NCI-H2196 treated with DMSO at 0.1 percent for 48 hours (cell line): ENCODE results near the gene NANS.

ENCODE experiments used
- DNase-seq: peaks from one replicate; lab custom pipeline; 2025; ENCODE audit not compliant: unreplicated experiment; lab: John Stamatoyannopoulos, UW

NANS gene

GRCh38 chr9:98130576-98131228 is 74.2 kb downstream of the NANS start:
- no peak for DNase-seq

- DNase-seq, result no peak
These were observed 75.6 kb downstream of the NANS start for GRCh38 chr9:98132158-98132557.
